GM12878 (cell line): ENCODE results near the gene MAD2L1. TPM values are rescaled to one million over a fixed set of nuclear protein-coding genes. Genes with fewer than 3 reads are reported as not detected.
A peak's percentile ranks its signal among the peaks of the same experiment; 100 is the strongest.

Experiments used
- ATAC-seq: fragments of 200-7000 bp; cut with Tn5 transposase; 3 replicates; pipeline ENCODE4 v1.9.1; 2020; ENCODE audit warnings: mild to moderate bottlenecking, moderate library complexity
- BruUV-seq: library from RNA; stranded (reverse); fragments of 400-500 nt; replicated peaks from 2 replicates; lab custom pipeline; 2021; lab: Mats Ljungman, UMichigan
- CTCF ChIA-PET: fragments of 300-600 bp; sonication (Branson Sonifier 250); formaldehyde crosslinking; extraction: SDS; loops from one replicate; lab custom pipeline; 2021; ENCODE audit warnings: inconsistent platforms; lab: Yijun Ruan, JAX
- POLR2A ChIA-PET: fragments of 350-600 bp; formaldehyde crosslinking; extraction: SDS; loops from one replicate; lab custom pipeline; 2021; ENCODE audit warnings: inconsistent platforms; lab: Charles Lee
- RAD21 ChIA-PET: fragments of 300-600 bp; sonication (Branson Sonifier 250); formaldehyde crosslinking; loops from one replicate; lab custom pipeline; 2023; ENCODE audit warnings: antibody characterized with exemption; ENCODE audit not compliant: unreplicated experiment; lab: Charles Lee
- SMC1A ChIA-PET: fragments of 300-600 bp; sonication (Branson Sonifier 250); formaldehyde crosslinking; loops from one replicate; lab custom pipeline; 2023; ENCODE audit not compliant: unreplicated experiment, uncharacterized antibody; lab: Charles Lee
- DNase-seq: peaks from one replicate; pipeline ENCODE4 v3.0.0-alpha.2; 2011; ENCODE audit warnings: low read depth, low spot score
- FAIRE-seq: peaks from 3 replicates; lab custom pipeline; 2011; peaks lifted over from hg19 to GRCh38; lab: Jason Lieb, UNC
- H2AFZ ChIP-seq: 2 replicates; pipeline ENCODE4 v1.6.0; 2011; ENCODE audit warnings: low read depth, low read length, control low read depth; ENCODE audit not compliant: control insufficient read depth
- H3K27ac ChIP-seq: 2 replicates; pipeline ENCODE4 v1.5.1; 2011; ENCODE audit warnings: control low read depth; ENCODE audit not compliant: control insufficient read depth, insufficient read depth
- H3K27me3 ChIP-seq, 2 experiments: replicated peaks in 1 of 2; 2 replicates each; pipeline versions ENCODE4 v1.6.0 to v1.6.1; 2011; ENCODE audit warnings: low read length in 1 of 2; ENCODE audit not compliant: control insufficient read depth in 2 of 2, insufficient read depth in 2 of 2
- H3K36me3 ChIP-seq, 2 experiments: 2 replicates each; pipeline ENCODE4 v1.5.1; 2011; ENCODE audit warnings: low read length in 1 of 2; ENCODE audit not compliant: control insufficient read depth in 2 of 2, insufficient read depth in 2 of 2
- H3K4me1 ChIP-seq: 2 replicates; pipeline ENCODE4 v1.6.1; 2011; ENCODE audit warnings: mild to moderate bottlenecking, low read length, moderate library complexity, mixed read lengths; ENCODE audit not compliant: control insufficient read depth, insufficient read depth
- H3K4me2 ChIP-seq: 2 replicates; pipeline ENCODE4 v1.6.0; 2011; ENCODE audit warnings: control low read depth; ENCODE audit not compliant: control insufficient read depth, insufficient read depth
- H3K4me3 ChIP-seq: fragments of 200-600 bp; sonication (generic); 2 replicates; pipeline ENCODE4 v1.5.1; 2016
- H3K79me2 ChIP-seq: 2 replicates; pipeline ENCODE4 v1.6.0; 2011; ENCODE audit warnings: low read length; ENCODE audit not compliant: control insufficient read depth, insufficient read depth
- H3K9ac ChIP-seq: 2 replicates; pipeline ENCODE4 v1.8.0; 2011; ENCODE audit warnings: low read length, control low read depth, mixed read lengths; ENCODE audit not compliant: control insufficient read depth, insufficient read depth
- H3K9me3 ChIP-seq: replicated peaks from 3 replicates; pipeline ENCODE4 v1.5.1; 2011; ENCODE audit warnings: mild to moderate bottlenecking, low read length; ENCODE audit not compliant: control insufficient read depth, insufficient read depth
- H4K20me1 ChIP-seq: 2 replicates; pipeline ENCODE4 v1.6.0; 2011; ENCODE audit not compliant: control insufficient read depth, insufficient read depth
- ATF7 ChIP-seq: fragments of 450-650 bp; IDR thresholded peaks from 2 replicates; pipeline ENCODE4 v1.6.1; 2016; ENCODE audit warnings: low read depth, mild to moderate bottlenecking
- EP300 ChIP-seq, 2 experiments: fragments of 150-350 bp in 1 of 2; IDR thresholded peaks; 2 replicates each; pipeline ENCODE4 v1.6.1; 2011 to 2012; ENCODE audit warnings: low read depth in 2 of 2, low read length in 2 of 2, borderline replicate concordance in 1 of 2, improper control_type of control experiment in 1 of 2, inconsistent platforms in 1 of 2; ENCODE audit not compliant: control insufficient read depth in 1 of 2
- NKRF ChIP-seq: fragments of 450-650 bp; conservative IDR thresholded peaks from 2 replicates; pipeline ENCODE4 v1.6.1; 2017; ENCODE audit warnings: mild to moderate bottlenecking, moderate library complexity
- RELB ChIP-seq: fragments of 450-650 bp; IDR thresholded peaks from 2 replicates; pipeline ENCODE4 v1.6.1; 2017; ENCODE audit warnings: low read depth, mild to moderate bottlenecking, moderate library complexity
- SKIL ChIP-seq: fragments of 450-650 bp; IDR thresholded peaks from 2 replicates; pipeline ENCODE4 v1.6.1; 2017; ENCODE audit warnings: mild to moderate bottlenecking, low read depth, inconsistent platforms; ENCODE audit not compliant: poor library complexity, severe bottlenecking
- ZBTB11 ChIP-seq: fragments of 450-650 bp; formaldehyde crosslinking; IDR thresholded peaks from 2 replicates; pipeline ENCODE4 v1.5.0; 2022; ENCODE audit warnings: mild to moderate bottlenecking, missing genetic modification characterization
- ZZZ3 ChIP-seq: IDR thresholded peaks from 2 replicates; pipeline ENCODE4 v1.6.1; 2011; ENCODE audit warnings: low read depth; ENCODE audit not compliant: control insufficient read depth, insufficient read length
- in situ Hi-C: fragments of 300-500 bp; cut with MboI; formaldehyde crosslinking; loops from 9 replicates; pipeline ENCODE4 v1.14.3; 2018; ENCODE audit warnings: mixed read lengths
- intact Hi-C: fragments of 100-400 bp; cut with micrococcal nuclease; formaldehyde crosslinking; loops from one replicate; pipeline ENCODE4 v1.14.2; 2022; ENCODE audit not compliant: unreplicated experiment
- polyA plus RNA-seq, 11 experiments: library from polyadenylated mRNA; depleted of rRNA in 4 of 11; unstranded in 6 of 11; stranded (reverse) in 5 of 11; fragments of >200 nt; fragmentation: Nextera tagmentation in 4 of 11; fragmentation: Illumina TruSeq in 1 of 11; extraction: Ambion mirVana in 4 of 11; extraction: Trizol in 1 of 11; gene quantifications; 1 replicate in 1 of 11; 2 replicates in 10 of 11; pipeline versions ENCODE4 v1.2.1 to v1.2.3, GENCODE V29; 2011 to 2016; ENCODE audit warnings: inconsistent platforms in 2 of 11, missing spikeins in 2 of 11, low read depth in 1 of 11
- total RNA-seq, 4 experiments: library from RNA; depleted of rRNA in 3 of 4; stranded (reverse); fragments of >200 nt in 3 of 4; fragmentation: Illumina TruSeq in 1 of 4; extraction: Trizol in 1 of 4; gene quantifications; 2 replicates each; pipeline versions ENCODE4 v1.2.1 to v1.2.3, GENCODE V29; 2013 to 2021

MAD2L1 gene
- total and polyA plus RNA-seq, 10 of the 15 experiments (the other 5 are each of a cell fraction or from before 2014, with no cell fraction given) = 58.1 to 407 (median 110) TPM

GRCh38 chr4:120085705-120086104, 19.1 kb upstream of the MAD2L1 start:
- TF ChIP-seq ATF7 (peak; percentile 93), ZZZ3 (no peak)
- Histone ChIP-seq H4K20me1 (no peaks in the 10 kb centered on the region), H3K27ac (no peak overlapping the region), H3K4me3 (no peak overlapping the region), H3K36me3 (no peaks in the 10 kb centered on the region), H3K79me2 (no peaks in the 10 kb centered on the region), H3K9ac (no peak overlapping the region), H3K9me3 (peaks cover 1% of the 10 kb centered on the region; the same call in 1 of the 3 replicates), H2AFZ (no peak overlapping the region), H3K27me3 (no peaks in the 10 kb centered on the region), H3K4me1 (no peaks in the 10 kb centered on the region), H3K4me2 (no peak overlapping the region)
- CTCF ChIA-PET = no interaction called here
- intact Hi-C loops (no loop called here), in situ Hi-C loops (no loop called here)
- DNase-seq (no peak), FAIRE-seq (peak; percentile 47), ATAC-seq (peak; percentile 72)
- RAD21 ChIA-PET = no interaction called here
- no TSS peak for BruUV-seq
- SMC1A ChIA-PET = no interaction called here
- POLR2A ChIA-PET = no interaction called here

- Histone ChIP-seq H3K36me3 (no peaks in the 10 kb centered on the region), H3K27me3 (no peaks in the 10 kb centered on the region), H2AFZ (no peak overlapping the region), H3K9me3 (peaks cover 1% of the 10 kb centered on the region; the same call in 1 of the 3 replicates), H4K20me1 (no peaks in the 10 kb centered on the region), H3K4me3 (no peak overlapping the region), H3K9ac (no peak overlapping the region), H3K4me1 (no peaks in the 10 kb centered on the region), H3K4me2 (no peak overlapping the region), H3K27ac (no peak overlapping the region), H3K79me2 (no peaks in the 10 kb centered on the region)
- CTCF ChIA-PET = no interaction called here
- FAIRE-seq (no peak), DNase-seq (no peak), ATAC-seq (no peak)
- no TSS peak for BruUV-seq
- in situ Hi-C loops (no loop called here), intact Hi-C loops (no loop called here)
- RAD21 ChIA-PET = no interaction called here
- POLR2A ChIA-PET = no interaction called here
- SMC1A ChIA-PET = no interaction called here
- TF ChIP-seq ZBTB11 = no peak
- no peak for TF ChIP-seq EP300 (IDR thresholded peaks at IDR 0.05; ENCODE audit: borderline replicate concordance in 1 of 2, control insufficient read depth in 1 of 2, low read depth in 2 of 2, low read length in 2 of 2)
- no peak for TF ChIP-seq NKRF
- no peak for TF ChIP-seq SKIL
- TF ChIP-seq RELB = no peak
Measured at GRCh38 chr4:120084327-120084726, 17.7 kb upstream of the MAD2L1 start.
